Activated CD8-positive, alpha-beta T cell treated with anti-CD3 and anti-CD28 coated beads for 36 hours (primary cell): ENCODE data around the gene CRYL1. TPM values are rescaled to one million over a fixed set of nuclear protein-coding genes. Genes with fewer than 3 reads are reported as not detected.

Source experiments
- ATAC-seq: fragments of 200-7000 bp; cut with Tn5 transposase; one replicate; pipeline ENCODE4 v1.10.0; 2021; ENCODE audit warnings: mild to moderate bottlenecking, moderate library complexity
- CTCF ChIA-PET: fragments of 350-600 bp; sonication (Branson Sonifier 250); formaldehyde crosslinking; loops from one replicate; lab custom pipeline; 2021; ENCODE audit warnings: antibody characterized with exemption; lab: Charles Lee
- POLR2A ChIA-PET: fragments of 350-600 bp; sonication (Branson Sonifier 250); formaldehyde crosslinking; loops from one replicate; lab custom pipeline; 2021; ENCODE audit warnings: antibody characterized with exemption; lab: Charles Lee
- DNase-seq: peaks from one replicate; pipeline ENCODE4 v3.0.0-alpha.2; 2020
- H3K27ac Mint-ChIP-seq: one replicate; pipeline ENCODE4 v1.8.0; 2021; ENCODE audit warnings: mild to moderate bottlenecking, mixed read lengths
- H3K27me3 Mint-ChIP-seq: one replicate; pipeline ENCODE4 v1.8.0; 2021; ENCODE audit warnings: mixed read lengths
- H3K36me3 Mint-ChIP-seq: one replicate; pipeline ENCODE4 v1.8.0; 2021; ENCODE audit warnings: low read depth, mixed read lengths
- H3K4me1 Mint-ChIP-seq: one replicate; pipeline ENCODE4 v1.8.0; 2021; ENCODE audit warnings: low read depth, mixed read lengths
- H3K4me3 Mint-ChIP-seq: one replicate; pipeline ENCODE4 v1.8.0; 2021; ENCODE audit warnings: mild to moderate bottlenecking, moderate library complexity, mixed read lengths
- H3K9me3 Mint-ChIP-seq: one replicate; pipeline ENCODE4 v1.8.0; 2021; ENCODE audit warnings: mixed read lengths
- CTCF ChIP-seq: fragments of 200-600 bp; IDR thresholded peaks from one replicate; pipeline ENCODE4 v1.8.0; 2022; ENCODE audit warnings: antibody characterized with exemption, mild to moderate bottlenecking
- intact Hi-C: fragments of 100-400 bp; cut with micrococcal nuclease; formaldehyde crosslinking; loops from one replicate; pipeline ENCODE4 v1.10.0; 2022
- total RNA-seq, 2 experiments: library from RNA; stranded (reverse); gene quantifications; one replicate each; pipeline ENCODE4 v1.2.3, GENCODE V29; 2021

CRYL1 gene
- total RNA-seq, 2 experiments from 2014 or later: 8.5 to 9.4 TPM

- POLR2A ChIA-PET: no interaction called here
- no peak overlapping the region for H3K4me3 Mint-ChIP-seq
- intact Hi-C loops: no loop called here
These were observed 79.3 kb downstream of the CRYL1 start for GRCh38 chr13:20446405-20446804.

DNA sequence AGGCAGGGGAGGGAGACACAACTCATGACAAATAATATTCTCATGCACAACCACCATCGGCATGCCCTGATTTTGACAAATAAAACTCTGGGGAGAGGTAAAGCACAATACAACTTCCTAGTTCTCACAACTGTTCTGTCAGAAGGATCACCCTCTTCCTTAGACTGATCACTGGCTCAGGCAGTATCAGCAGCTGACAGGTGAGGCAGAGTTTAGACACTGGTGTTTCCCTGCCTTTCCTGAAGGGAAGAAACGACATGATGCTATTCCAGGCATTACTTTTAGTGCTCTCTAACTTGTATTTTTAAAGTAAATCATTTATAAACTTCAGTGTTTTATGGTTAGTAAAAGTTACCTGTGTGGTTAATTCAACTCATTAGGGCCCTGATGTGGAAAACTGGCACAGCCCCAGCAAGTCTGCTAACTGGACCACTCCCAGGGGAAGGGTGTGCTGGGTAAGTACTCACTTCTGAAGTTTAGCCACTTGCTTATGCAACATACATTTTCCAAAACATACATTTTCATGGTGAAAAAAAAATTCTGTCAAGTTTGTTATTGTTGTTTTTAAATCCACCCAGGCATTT lies 82.8 kb downstream of the CRYL1 start:
- H3K9me3 Mint-ChIP-seq: peaks cover 8% of the 10 kb centered on the region
- ATAC-seq: no peak
- H3K27ac Mint-ChIP-seq: no peak overlapping the region
- TF ChIP-seq CTCF: no peak
- no peak for DNase-seq
- H3K27me3 Mint-ChIP-seq: no peaks in the 10 kb centered on the region
- H3K4me3 Mint-ChIP-seq: no peak overlapping the region
- POLR2A ChIA-PET: no interaction called here
- peaks cover 11% of the 10 kb centered on the region for H3K4me1 Mint-ChIP-seq
- CTCF ChIA-PET: no interaction called here
- intact Hi-C loops: no loop called here
- H3K36me3 Mint-ChIP-seq: peaks cover 9% of the 10 kb centered on the region

More at GRCh38 chr13:20446405-20446804, 79.3 kb downstream of the CRYL1 start:
- Mint-ChIP-seq H3K36me3 (peaks cover 24% of the 10 kb centered on the region), H3K4me1 (peaks cover 14% of the 10 kb centered on the region), H3K27me3 (no peaks in the 10 kb centered on the region), H3K9me3 (peaks cover 25% of the 10 kb centered on the region), H3K27ac (no peak overlapping the region)
- CTCF ChIA-PET: no interaction called here
- DNase-seq (no peak), ATAC-seq (no peak)
- no peak for TF ChIP-seq CTCF

DNA sequence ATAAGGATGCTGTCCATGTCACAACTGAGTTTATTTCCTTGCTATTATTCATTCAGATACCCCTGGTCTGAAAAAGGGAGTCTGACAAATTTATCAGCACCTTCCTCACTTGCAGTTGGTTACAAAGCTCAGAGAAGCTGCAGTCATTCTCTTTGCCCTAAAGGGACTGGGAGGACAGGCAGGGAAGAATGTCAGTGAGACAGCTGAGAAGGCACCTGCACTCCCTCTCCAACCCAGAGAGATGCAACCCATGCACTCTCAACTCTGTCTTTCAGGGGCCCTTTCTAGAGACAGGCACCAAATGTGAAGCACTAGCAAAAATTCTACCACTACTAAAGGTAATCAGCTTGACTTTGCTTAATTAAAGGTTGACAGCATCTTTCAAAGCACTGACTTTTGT lies 83.3 kb downstream of the CRYL1 start:
- ATAC-seq (no peak), DNase-seq (no peak)
- no peak overlapping the region for H3K4me3 Mint-ChIP-seq
- ChIA-PET CTCF (no interaction called here), POLR2A (no interaction called here)
- TF ChIP-seq CTCF: no peak
- no peaks in the 10 kb centered on the region for H3K27me3 Mint-ChIP-seq
- peaks cover 2% of the 10 kb centered on the region for H3K9me3 Mint-ChIP-seq
- H3K4me1 Mint-ChIP-seq: peaks cover 11% of the 10 kb centered on the region
- intact Hi-C loops: no loop called here
- H3K27ac Mint-ChIP-seq: no peak overlapping the region
- peaks cover 3% of the 10 kb centered on the region for H3K36me3 Mint-ChIP-seq

DNA sequence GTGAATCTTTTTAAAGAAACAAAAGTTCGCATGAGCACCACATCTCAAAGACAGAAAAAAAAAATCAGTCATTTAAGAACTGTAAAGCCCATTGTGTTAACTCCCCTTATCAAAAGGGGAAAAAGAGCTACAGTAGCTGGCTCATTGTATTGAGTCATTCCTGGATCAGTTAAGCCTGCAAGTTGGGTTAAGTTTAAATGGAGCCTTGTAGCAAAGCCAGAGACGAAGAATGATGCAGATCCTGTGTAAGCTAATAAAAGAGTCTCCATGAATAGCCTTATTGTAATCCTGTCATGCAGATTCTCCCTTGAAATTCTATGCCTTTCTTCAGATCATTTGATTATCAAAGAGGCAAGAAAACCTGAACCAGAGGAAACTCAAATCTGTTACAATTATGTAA lies 83.8 kb downstream of the CRYL1 start:
- Mint-ChIP-seq H3K27ac (no peak overlapping the region), H3K4me1 (peaks cover 11% of the 10 kb centered on the region), H3K36me3 (peaks cover 2% of the 10 kb centered on the region), H3K27me3 (no peaks in the 10 kb centered on the region), H3K4me3 (no peak overlapping the region), H3K9me3 (peaks cover 2% of the 10 kb centered on the region)
- POLR2A ChIA-PET: no interaction called here
- peak; percentile 53 for ATAC-seq
- TF ChIP-seq CTCF: no peak
- CTCF ChIA-PET: no interaction called here
- no peak for DNase-seq
- intact Hi-C loops: no loop called here

DNA sequence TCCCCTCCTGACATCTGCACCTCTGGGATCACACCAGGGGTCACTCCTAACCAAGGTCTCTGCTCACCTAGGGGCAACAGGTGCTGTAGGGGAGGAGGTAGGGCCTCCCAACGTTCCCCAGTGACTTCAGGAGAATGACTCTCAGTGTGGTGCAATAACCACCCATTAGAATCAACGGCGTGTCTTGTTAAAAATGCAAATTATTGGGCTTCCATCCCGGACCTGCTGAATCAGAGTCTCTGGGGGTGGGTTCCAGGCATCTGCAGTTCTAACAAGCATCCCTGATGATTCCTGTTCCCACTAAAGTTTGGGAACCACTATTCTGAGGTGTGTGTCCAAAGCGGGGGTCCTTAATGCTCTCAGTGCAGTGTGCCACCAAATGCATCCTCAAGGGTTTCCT lies 84.6 kb downstream of the CRYL1 start:
- peaks cover 11% of the 10 kb centered on the region for H3K4me1 Mint-ChIP-seq
- H3K4me3 Mint-ChIP-seq: no peak overlapping the region
- H3K36me3 Mint-ChIP-seq: peaks cover 2% of the 10 kb centered on the region
- ChIA-PET POLR2A (no interaction called here), CTCF (no interaction called here)
- DNase-seq (no peak), ATAC-seq (no peak)
- intact Hi-C loops: no loop called here
- no peaks in the 10 kb centered on the region for H3K27me3 Mint-ChIP-seq
- no peak for TF ChIP-seq CTCF
- peaks cover 2% of the 10 kb centered on the region for H3K9me3 Mint-ChIP-seq
- no peak overlapping the region for H3K27ac Mint-ChIP-seq
